Natural killer cell (primary cell): Measurements from ENCODE around the gene GKN1. TPM values are rescaled to one million over a fixed set of nuclear protein-coding genes. Genes with fewer than 3 reads are reported as not detected.

Source experiments
- ATAC-seq, 3 donors: fragments of 150-1000 bp in 2 of 3; fragments of 200-7000 bp in 1 of 3; cut with Tn5 transposase; 1 replicate in 1 of 3; 2 replicates in 2 of 3; pipeline ENCODE4 v1.10.0; 2021; ENCODE audit warnings: mild to moderate bottlenecking in 2 of 3, moderate library complexity in 2 of 3
- DNase-seq, 2 donors: peaks; one replicate each; pipeline versions ENCODE4 v3.0.0 to v3.0.0-alpha.2; 2013 to 2021; ENCODE audit warnings: mixed read lengths in 1 of 2
- H3K27ac ChIP-seq: one replicate; pipeline ENCODE4 v1.5.1; 2013; ENCODE audit warnings: mild to moderate bottlenecking, low read length
- H3K27me3 ChIP-seq: one replicate; pipeline ENCODE4 v1.6.1; 2013; ENCODE audit warnings: low read length; ENCODE audit not compliant: control insufficient read depth, insufficient read depth
- H3K36me3 ChIP-seq: one replicate; pipeline ENCODE4 v1.6.1; 2013; ENCODE audit warnings: low read length; ENCODE audit not compliant: control insufficient read depth, insufficient read depth
- H3K4me1 ChIP-seq: one replicate; pipeline ENCODE4 v1.6.1; 2013; ENCODE audit warnings: low read length; ENCODE audit not compliant: control insufficient read depth, insufficient read depth
- H3K4me3 ChIP-seq: one replicate; pipeline ENCODE4 v1.5.1; 2013; ENCODE audit warnings: low read length
- H3K9me3 ChIP-seq: one replicate; pipeline ENCODE4 v1.6.1; 2013; ENCODE audit warnings: low read length; ENCODE audit not compliant: control insufficient read depth, insufficient read depth
- H3K27ac Mint-ChIP-seq, 2 donors: one replicate each; pipeline ENCODE4 v1.8.0; 2022; ENCODE audit warnings: mild to moderate bottlenecking in 2 of 2, mixed read lengths in 2 of 2, moderate library complexity in 1 of 2
- H3K27me3 Mint-ChIP-seq, 2 donors: one replicate each; pipeline ENCODE4 v1.8.0; 2022; ENCODE audit warnings: low read depth in 2 of 2, mixed read lengths in 2 of 2
- H3K36me3 Mint-ChIP-seq: one replicate; pipeline ENCODE4 v1.8.0; 2022; ENCODE audit warnings: mixed read lengths
- H3K4me1 Mint-ChIP-seq, 2 donors: one replicate each; pipeline ENCODE4 v1.8.0; 2022; ENCODE audit warnings: mixed read lengths in 2 of 2
- H3K4me3 Mint-ChIP-seq: one replicate; pipeline ENCODE4 v1.8.0; 2022; ENCODE audit warnings: mild to moderate bottlenecking, moderate library complexity, mixed read lengths
- H3K9me3 Mint-ChIP-seq, 2 donors: one replicate each; pipeline ENCODE4 v1.8.0; 2022; ENCODE audit warnings: mixed read lengths in 2 of 2
- CTCF ChIP-seq: fragments of 200-600 bp; IDR thresholded peaks from one replicate; pipeline ENCODE4 v1.8.0; 2022; ENCODE audit warnings: antibody characterized with exemption
- WGBS: methylation state at CpG from one replicate; pipeline ENCODE4 v1.1.7; 2013; ENCODE audit warnings: missing lambda C conversion rate; ENCODE audit not compliant: insufficient coverage; 5-methylcytosine and 5-hydroxymethylcytosine counted together
- intact Hi-C: fragments of 100-400 bp; cut with micrococcal nuclease; formaldehyde crosslinking; loops from one replicate; pipeline ENCODE4 v1.14.2; 2022
- total RNA-seq, 4 donors: library from RNA; stranded (reverse); fragments of 120-200 nt in 1 of 4; gene quantifications; one replicate each; pipeline versions ENCODE4 v1.2.3 to v1.2.4, GENCODE V29; 2013 to 2022

The GKN1 gene
- total RNA-seq, 3 donors from 2014 or later (not counting 1 experiment from before 2014, with no cell fraction given): not detected

- peaks cover 40 to 59% of the 10 kb centered on the region in 2 donors for H3K27me3 Mint-ChIP-seq
- no peak for TF ChIP-seq CTCF
These were observed 43.4 kb downstream of the GKN1 start for GRCh38 chr2:69017835-69018234.

GRCh38 chr2:69018678-69019095, 44.3 kb downstream of the GKN1 start:
- no peak for TF ChIP-seq CTCF
- Mint-ChIP-seq H3K9me3 (no peaks in the 10 kb centered on the region), H3K36me3 (no peaks in the 10 kb centered on the region), H3K27ac (no peak overlapping the region), H3K27me3 (peaks cover 36 to 55% of the 10 kb centered on the region in 2 donors), H3K4me1 (peaks cover 0 to 3% of the 10 kb centered on the region in 2 donors), H3K4me3 (no peak overlapping the region)
- WGBS: 91% methylated on average over 3 of the region's 4 CpGs
- Histone ChIP-seq H3K4me3 (no peak overlapping the region), H3K4me1 (peaks cover 7% of the 10 kb centered on the region), H3K9me3 (no peaks in the 10 kb centered on the region), H3K36me3 (no peaks in the 10 kb centered on the region), H3K27me3 (peaks cover 31% of the 10 kb centered on the region), H3K27ac (no peak overlapping the region)
- intact Hi-C loops: no loop called here
- no peak for ATAC-seq
- DNase-seq: no peak

More at GRCh38 chr2:69017835-69018234, 43.4 kb downstream of the GKN1 start:
- Histone ChIP-seq H3K4me1 (peaks cover 16% of the 10 kb centered on the region), H3K27me3 (peaks cover 37% of the 10 kb centered on the region), H3K9me3 (no peaks in the 10 kb centered on the region), H3K27ac (no peak overlapping the region), H3K4me3 (no peak overlapping the region), H3K36me3 (no peaks in the 10 kb centered on the region)
- no peak for ATAC-seq
- no peak for DNase-seq
- H3K4me3 Mint-ChIP-seq: no peak overlapping the region
- no peaks in the 10 kb centered on the region for H3K36me3 Mint-ChIP-seq
- intact Hi-C loops: no loop called here
- no peaks in the 10 kb centered on the region for H3K9me3 Mint-ChIP-seq
- H3K27ac Mint-ChIP-seq: no peak overlapping the region
- H3K4me1 Mint-ChIP-seq: peaks cover 7 to 12% of the 10 kb centered on the region in 2 donors
- 100% methylated on average over 1 of the region's 3 CpGs for whole genome bisulfite sequencing

GRCh38 chr2:69020496-69021426, 46.3 kb downstream of the GKN1 start:
- Mint-ChIP-seq H3K27ac (no peak overlapping the region), H3K27me3 (peaks cover 22 to 39% of the 10 kb centered on the region in 2 donors), H3K9me3 (no peaks in the 10 kb centered on the region), H3K4me1 (no peaks in the 10 kb centered on the region), H3K4me3 (no peak overlapping the region), H3K36me3 (no peaks in the 10 kb centered on the region)
- WGBS: 87% methylated on average over 7 of the region's 8 CpGs
- ATAC-seq (no peak), DNase-seq (no peak)
- no peak for TF ChIP-seq CTCF
- intact Hi-C loops: no loop called here
- Histone ChIP-seq H3K4me1 (no peaks in the 10 kb centered on the region), H3K9me3 (no peaks in the 10 kb centered on the region), H3K36me3 (no peaks in the 10 kb centered on the region), H3K27me3 (peaks cover 18% of the 10 kb centered on the region), H3K4me3 (no peak overlapping the region), H3K27ac (no peak overlapping the region)
